Aorta (tissue), 5 donors: ENCODE measurements around the gene SHB. TPM values are rescaled to one million over a fixed set of nuclear protein-coding genes. Genes with fewer than 3 reads are reported as not detected.

Experiments used
- ATAC-seq: fragments of 200-7000 bp; cut with Tn5 transposase; one replicate; pipeline ENCODE4 v1.9.1; 2022; ENCODE audit warnings: moderate library complexity; ENCODE audit not compliant: low FRiP score
- DNase-seq, 2 donors: peaks; one replicate each; pipeline ENCODE4 v3.0.0-alpha.2; 2020
- H3K27ac ChIP-seq, 2 donors: one replicate each; pipeline ENCODE4 v1.5.1; 2013; ENCODE audit warnings: low read length in 2 of 2, mild to moderate bottlenecking in 2 of 2, moderate library complexity in 2 of 2, control low read depth in 1 of 2, inconsistent platforms in 1 of 2, low read depth in 1 of 2
- H3K27me3 ChIP-seq, 2 donors: one replicate each; pipeline ENCODE4 v1.6.1; 2013; ENCODE audit warnings: control low read depth in 1 of 2, low read length in 1 of 2, mild to moderate bottlenecking in 1 of 2, moderate library complexity in 1 of 2; ENCODE audit not compliant: insufficient read depth in 2 of 2, control insufficient read depth in 1 of 2
- H3K36me3 ChIP-seq, 2 donors: one replicate each; pipeline ENCODE4 v1.6.1; 2013; ENCODE audit warnings: control low read depth in 1 of 2, low read length in 1 of 2, mild to moderate bottlenecking in 1 of 2; ENCODE audit not compliant: insufficient read depth in 2 of 2, control insufficient read depth in 1 of 2
- H3K4me1 ChIP-seq, 2 donors: one replicate each; pipeline ENCODE4 v1.6.1; 2013; ENCODE audit warnings: low read length in 2 of 2, control low read depth in 1 of 2, mild to moderate bottlenecking in 1 of 2, moderate library complexity in 1 of 2; ENCODE audit not compliant: insufficient read depth in 2 of 2, control insufficient read depth in 1 of 2
- H3K4me3 ChIP-seq, 2 donors: one replicate each; pipeline ENCODE4 v1.5.1; 2013; ENCODE audit warnings: low read length in 2 of 2, control low read depth in 1 of 2, mild to moderate bottlenecking in 1 of 2
- H3K9me3 ChIP-seq: one replicate; pipeline ENCODE4 v1.6.1; 2013; ENCODE audit warnings: mild to moderate bottlenecking, low read length; ENCODE audit not compliant: control insufficient read depth
- WGBS, 2 donors: extraction: QIAGEN DNeasy Blood & Tissue Kit; methylation state at CpG; one replicate each; pipeline ENCODE4 v1.1.7; 2013; 5-methylcytosine and 5-hydroxymethylcytosine counted together
- intact Hi-C, 2 donors: fragments of 100-400 bp; cut with DNase I; formaldehyde crosslinking; loops; one replicate each; pipeline versions ENCODE4 v1.14.2 to v1.15.0; 2022
- polyA plus RNA-seq, 2 donors: library from polyadenylated mRNA; stranded (reverse); fragments of 200-250 nt; gene quantifications; one replicate each; pipeline ENCODE4 v1.2.3, GENCODE V29; 2013
- total RNA-seq, 2 donors: library from RNA; stranded (reverse); fragmentation: NEBNext Ultra II Directional; extraction: Animal tissue kit (Norgen Biotek cat#: 25700); gene quantifications; one replicate each; pipeline ENCODE4 v1.2.1, GENCODE V29; 2021
- donor health status: healthy with polysubstance abuse.
- donor health status: Bipolar disorder and iron deficiency.
- donor health status: DM: no; HTN: no; CAD: no.
- donor health status: DM: no; HTN: no; CAD: no.
- donor health status: DM: yes; HTN: yes; CAD: no.

Gene SHB
- total and polyA plus RNA-seq, 4 donors = 3.5 to 29.3 (median 17.2) TPM

GRCh38 chr9:37990404-37991015 is 78.5 kb downstream of the SHB start:
- WGBS, 2 donors = 48 to 59% methylated on average over 5 of the region's 5 CpGs
- H3K9me3 ChIP-seq = no peaks in the 10 kb centered on the region
- DNase-seq (peak in 1 of 2 donors; percentile 6), ATAC-seq (no peak)
- no peak overlapping the region for H3K4me3 ChIP-seq
- no peaks in the 10 kb centered on the region for H3K36me3 ChIP-seq
- no peaks in the 10 kb centered on the region for H3K27me3 ChIP-seq
- H3K4me1 ChIP-seq = peaks cover 0 to 8% of the 10 kb centered on the region in 2 donors
- no peak overlapping the region for H3K27ac ChIP-seq
- intact Hi-C loops = no loop called here

- ATAC-seq = no peak
- no peak overlapping the region for H3K4me3 ChIP-seq
- H3K9me3 ChIP-seq = no peaks in the 10 kb centered on the region
- no peak for DNase-seq
- intact Hi-C loops = loop anchor here in 1 of 2 donors (2.0 kb wide), 1 partner anchor 37 kb away; no protein-coding TSS in a partner anchor
- no peak overlapping the region for H3K27ac ChIP-seq
- WGBS, 2 donors = 89 to 90% methylated on average over 5 of the region's 5 CpGs
- peaks cover 0 to 8% of the 10 kb centered on the region in 2 donors for H3K4me1 ChIP-seq
- H3K27me3 ChIP-seq = no peaks in the 10 kb centered on the region
- H3K36me3 ChIP-seq = no peaks in the 10 kb centered on the region
Observed at GRCh38 chr9:37989701-37990100, 79.3 kb downstream of the SHB start.

GRCh38 chr9:37988602-37989001 is 80.4 kb downstream of the SHB start:
- Histone ChIP-seq H3K4me3 (no peak overlapping the region), H3K36me3 (no peaks in the 10 kb centered on the region), H3K4me1 (peaks cover 0 to 8% of the 10 kb centered on the region in 2 donors), H3K9me3 (no peaks in the 10 kb centered on the region), H3K27me3 (no peaks in the 10 kb centered on the region), H3K27ac (no peak overlapping the region)
- intact Hi-C loops = loop anchor here in 1 of 2 donors (2.0 kb wide), 1 partner anchor 38 kb away; no protein-coding TSS in a partner anchor
- 69 to 72% methylated on average over 2 of the region's 2 CpGs for WGBS, 2 donors
- ATAC-seq = no peak
- DNase-seq = no peak

- peak in 1 of 2 donors; percentile 58 for DNase-seq
- intact Hi-C loops = loop anchor here in 1 of 2 donors (2.0 kb wide), 1 partner anchor 39 kb away; no protein-coding TSS in a partner anchor
- WGBS, 2 donors = 28 to 41% methylated on average over 5 of the region's 5 CpGs
- Histone ChIP-seq H3K36me3 (no peaks in the 10 kb centered on the region), H3K27me3 (no peaks in the 10 kb centered on the region), H3K4me1 (peaks cover 0 to 5% of the 10 kb centered on the region in 2 donors), H3K27ac (no peak overlapping the region), H3K4me3 (no peak overlapping the region), H3K9me3 (no peaks in the 10 kb centered on the region)
- no peak for ATAC-seq
Observed at GRCh38 chr9:37988041-37988440, 81.0 kb downstream of the SHB start.

- Histone ChIP-seq H3K4me3 (no peak overlapping the region), H3K9me3 (no peaks in the 10 kb centered on the region), H3K36me3 (no peaks in the 10 kb centered on the region), H3K27ac (no peak overlapping the region), H3K4me1 (no peaks in the 10 kb centered on the region), H3K27me3 (no peaks in the 10 kb centered on the region)
- DNase-seq (peak; percentile 55 to 79), ATAC-seq (no peak)
- intact Hi-C loops = no loop called here
- 39 to 49% methylated on average over 7 of the region's 7 CpGs for WGBS, 2 donors
Observed at GRCh38 chr9:37987467-37987981, 81.5 kb downstream of the SHB start.

- 92 to 93% methylated on average over 15 of the region's 15 CpGs for WGBS, 2 donors
- Histone ChIP-seq H3K9me3 (no peaks in the 10 kb centered on the region), H3K4me3 (no peak overlapping the region), H3K36me3 (no peaks in the 10 kb centered on the region), H3K27me3 (no peaks in the 10 kb centered on the region), H3K4me1 (no peaks in the 10 kb centered on the region), H3K27ac (no peak overlapping the region)
- ATAC-seq = peak; percentile 30
- DNase-seq = peak in 1 of 2 donors; percentile 59
- intact Hi-C loops = no loop called here
Observed at GRCh38 chr9:37986771-37987258, 82.2 kb downstream of the SHB start.

GRCh38 chr9:37986001-37986400 is 83.0 kb downstream of the SHB start:
- H3K27me3 ChIP-seq = no peaks in the 10 kb centered on the region
- H3K4me1 ChIP-seq = no peaks in the 10 kb centered on the region
- H3K4me3 ChIP-seq = no peak overlapping the region
- intact Hi-C loops = no loop called here
- DNase-seq (peak in 1 of 2 donors; percentile 61), ATAC-seq (no peak)
- no peaks in the 10 kb centered on the region for H3K36me3 ChIP-seq
- no peaks in the 10 kb centered on the region for H3K9me3 ChIP-seq
- 85 to 90% methylated on average over 4 of the region's 4 CpGs for WGBS, 2 donors
- H3K27ac ChIP-seq = no peak overlapping the region

- H3K4me3 ChIP-seq = no peak overlapping the region
- intact Hi-C loops = no loop called here
- WGBS, 2 donors = 58 to 64% methylated on average over 26 of the region's 26 CpGs
Observed at GRCh38 chr9:37984672-37985611, 84.1 kb downstream of the SHB start.

More at GRCh38 chr9:37984672-37985611, 84.1 kb downstream of the SHB start:
- Histone ChIP-seq H3K27me3 (no peaks in the 10 kb centered on the region), H3K36me3 (no peaks in the 10 kb centered on the region), H3K4me1 (no peaks in the 10 kb centered on the region), H3K9me3 (no peaks in the 10 kb centered on the region), H3K27ac (no peak overlapping the region)
- ATAC-seq (peak; percentile 3), DNase-seq (peak in 1 of 2 donors; percentile 76)
